ENCODE measurements around the gene GTPBP4. TPM values are rescaled to one million over a fixed set of nuclear protein-coding genes. Genes with fewer than 3 reads are reported as not detected.

The GTPBP4 gene
- total and polyA plus RNA-seq, 9 of the 15 experiments (the other 6 are each of a cell fraction or from before 2014, with no cell fraction given): 79.0 to 155 (median 128) TPM

- FAIRE-seq: no peak
- ChIA-PET CTCF (ENCODE audit: low intra/inter-chr PET ratio) (no interaction called here), POLR2A (interaction anchor here (1.0 to 1.8 kb wide), 3 partner anchors 15 to 31 kb away, joined by 3 to 5 read pairs (median 4); no protein-coding TSS in a partner anchor)
- no peaks in the 10 kb centered on the region for H4K20me1 ChIP-seq (replicated peaks; ENCODE audit: control insufficient read depth, insufficient read depth, low read length)
- H3K9ac ChIP-seq (ENCODE audit: insufficient read depth in 1 of 2, low read depth in 2 of 2, low read length in 2 of 2): peak overlapping the region in 1 of 2 experiments; percentile 58; a peak in 2 of 4 replicates
- WGBS (ENCODE audit: insufficient coverage, low coverage, missing lambda C conversion rate): 18% methylated on average over 5 of the region's 9 CpGs
- intact Hi-C loops (cut with micrococcal nuclease) (no loop called here), in situ Hi-C loops (cut with MboI) (no loop called here)
- H3K4me1 ChIP-seq (replicated peaks in 1 of 2; ENCODE audit: control insufficient read depth in 2 of 2, insufficient read depth in 2 of 2, low read length in 2 of 2): peaks cover 0 to 10% of the 10 kb centered on the region in 2 experiments; a peak in 2 of 5 replicates
- H3K27me3 ChIP-seq (ENCODE audit: control insufficient read depth in 2 of 2, insufficient read depth in 2 of 2, low read length in 2 of 2): peaks cover 52 to 69% of the 10 kb centered on the region in 2 experiments
- peak in 1 of 4 experiments; percentile 26 for DNase-seq (ENCODE audit: extremely low read depth in 1 of 4, low spot score in 3 of 4)
- H3K4me2 ChIP-seq (ENCODE audit: insufficient read depth, low read length): no peak overlapping the region
- BruUV-seq (replicated peaks): no TSS peak
- peak; percentile 75 for ATAC-seq
- no peaks in the 10 kb centered on the region for H3K79me2 ChIP-seq (ENCODE audit: control insufficient read depth, insufficient read depth, low read length)
- no peaks in the 10 kb centered on the region for H3K9me3 ChIP-seq (replicated peaks; ENCODE audit: control insufficient read depth, insufficient read depth, low read depth, low read length)
- no peaks in the 10 kb centered on the region for H3K9me1 ChIP-seq (ENCODE audit: control insufficient read depth, insufficient read depth, low read length)
- TF ChIP-seq RAD21 (CRISPR knock-in tag; conservative IDR thresholded peaks at IDR 0.05 in 1 of 2, IDR thresholded peaks at IDR 0.05 in 1 of 2) (peak in 1 of 2 experiments; percentile 13; a peak in 1 of 4 replicates), ZNF274 (IDR thresholded peaks at IDR 0.05; ENCODE audit: borderline replicate concordance, low read depth, low read length) (no peak)
- no peak overlapping the region for H2AFZ ChIP-seq (ENCODE audit: low read depth, low read length)
- H3K4me3 ChIP-seq: no peak overlapping the region
- H3K36me3 ChIP-seq (ENCODE audit: control insufficient read depth, insufficient read depth, low read length): no peaks in the 10 kb centered on the region
- no peak overlapping the region for H3K27ac ChIP-seq (ENCODE audit: extremely low read depth, low read depth, low read length)
Measured at GRCh38 chr10:955820-956217, 32.4 kb upstream of the GTPBP4 start.

GRCh38 chr10:958106-958505 is 30.1 kb upstream of the GTPBP4 start:
- no peak for DNase-seq (ENCODE audit: extremely low read depth in 1 of 4, low spot score in 3 of 4)
- no peak overlapping the region for H3K4me2 ChIP-seq (ENCODE audit: insufficient read depth, low read length)
- no TSS peak for BruUV-seq (replicated peaks)
- POLR2A ChIA-PET: no interaction called here
- no peak overlapping the region for H3K4me3 ChIP-seq
- H3K79me2 ChIP-seq (ENCODE audit: control insufficient read depth, insufficient read depth, low read length): no peaks in the 10 kb centered on the region
- no peak for FAIRE-seq
- no peak for ATAC-seq
- H3K9me1 ChIP-seq (ENCODE audit: control insufficient read depth, insufficient read depth, low read length): no peaks in the 10 kb centered on the region
- 10% methylated on average over 8 of the region's 9 CpGs for WGBS (ENCODE audit: insufficient coverage, low coverage, missing lambda C conversion rate)
- 0 out of 4 replicates have a peak overlapping the region, but pooled peaks of 1 of the 2 experiments have one; percentile 20 for H3K9ac ChIP-seq (ENCODE audit: insufficient read depth in 1 of 2, low read depth in 2 of 2, low read length in 2 of 2)
- no peak overlapping the region for H3K27ac ChIP-seq (ENCODE audit: extremely low read depth, low read depth, low read length)
- H3K27me3 ChIP-seq (ENCODE audit: control insufficient read depth in 2 of 2, insufficient read depth in 2 of 2, low read length in 2 of 2): peaks cover 46 to 63% of the 10 kb centered on the region in 2 experiments
- CTCF ChIA-PET (ENCODE audit: low intra/inter-chr PET ratio): no interaction called here
- H3K36me3 ChIP-seq (ENCODE audit: control insufficient read depth, insufficient read depth, low read length): no peaks in the 10 kb centered on the region
- H4K20me1 ChIP-seq (replicated peaks; ENCODE audit: control insufficient read depth, insufficient read depth, low read length): no peaks in the 10 kb centered on the region
- H2AFZ ChIP-seq (ENCODE audit: low read depth, low read length): no peak overlapping the region
- no peaks in the 10 kb centered on the region for H3K9me3 ChIP-seq (replicated peaks; ENCODE audit: control insufficient read depth, insufficient read depth, low read depth, low read length)
- intact Hi-C loops (cut with micrococcal nuclease): no loop called here
- in situ Hi-C loops (cut with MboI): no loop called here
- peaks cover 0 to 10% of the 10 kb centered on the region in 2 experiments; a peak in 2 of 5 replicates for H3K4me1 ChIP-seq (replicated peaks in 1 of 2; ENCODE audit: control insufficient read depth in 2 of 2, insufficient read depth in 2 of 2, low read length in 2 of 2)
- TF ChIP-seq ZNF780A (CRISPR knock-in tag; IDR thresholded peaks at IDR 0.05): no peak
- TF ChIP-seq RFX5 (IDR thresholded peaks at IDR 0.05; ENCODE audit: low read depth, low read length): no peak
- TF ChIP-seq KDM1A (IDR thresholded peaks at IDR 0.05): no peak
- no peak for TF ChIP-seq SOX6 (IDR thresholded peaks at IDR 0.05)
- TF ChIP-seq ZNF347 (CRISPR knock-in tag; IDR thresholded peaks at IDR 0.05; ENCODE audit: low read depth): no peak
- no peak for TF ChIP-seq ELF1 (tag; IDR thresholded peaks at IDR 0.05)
- TF ChIP-seq, protein P1, sequence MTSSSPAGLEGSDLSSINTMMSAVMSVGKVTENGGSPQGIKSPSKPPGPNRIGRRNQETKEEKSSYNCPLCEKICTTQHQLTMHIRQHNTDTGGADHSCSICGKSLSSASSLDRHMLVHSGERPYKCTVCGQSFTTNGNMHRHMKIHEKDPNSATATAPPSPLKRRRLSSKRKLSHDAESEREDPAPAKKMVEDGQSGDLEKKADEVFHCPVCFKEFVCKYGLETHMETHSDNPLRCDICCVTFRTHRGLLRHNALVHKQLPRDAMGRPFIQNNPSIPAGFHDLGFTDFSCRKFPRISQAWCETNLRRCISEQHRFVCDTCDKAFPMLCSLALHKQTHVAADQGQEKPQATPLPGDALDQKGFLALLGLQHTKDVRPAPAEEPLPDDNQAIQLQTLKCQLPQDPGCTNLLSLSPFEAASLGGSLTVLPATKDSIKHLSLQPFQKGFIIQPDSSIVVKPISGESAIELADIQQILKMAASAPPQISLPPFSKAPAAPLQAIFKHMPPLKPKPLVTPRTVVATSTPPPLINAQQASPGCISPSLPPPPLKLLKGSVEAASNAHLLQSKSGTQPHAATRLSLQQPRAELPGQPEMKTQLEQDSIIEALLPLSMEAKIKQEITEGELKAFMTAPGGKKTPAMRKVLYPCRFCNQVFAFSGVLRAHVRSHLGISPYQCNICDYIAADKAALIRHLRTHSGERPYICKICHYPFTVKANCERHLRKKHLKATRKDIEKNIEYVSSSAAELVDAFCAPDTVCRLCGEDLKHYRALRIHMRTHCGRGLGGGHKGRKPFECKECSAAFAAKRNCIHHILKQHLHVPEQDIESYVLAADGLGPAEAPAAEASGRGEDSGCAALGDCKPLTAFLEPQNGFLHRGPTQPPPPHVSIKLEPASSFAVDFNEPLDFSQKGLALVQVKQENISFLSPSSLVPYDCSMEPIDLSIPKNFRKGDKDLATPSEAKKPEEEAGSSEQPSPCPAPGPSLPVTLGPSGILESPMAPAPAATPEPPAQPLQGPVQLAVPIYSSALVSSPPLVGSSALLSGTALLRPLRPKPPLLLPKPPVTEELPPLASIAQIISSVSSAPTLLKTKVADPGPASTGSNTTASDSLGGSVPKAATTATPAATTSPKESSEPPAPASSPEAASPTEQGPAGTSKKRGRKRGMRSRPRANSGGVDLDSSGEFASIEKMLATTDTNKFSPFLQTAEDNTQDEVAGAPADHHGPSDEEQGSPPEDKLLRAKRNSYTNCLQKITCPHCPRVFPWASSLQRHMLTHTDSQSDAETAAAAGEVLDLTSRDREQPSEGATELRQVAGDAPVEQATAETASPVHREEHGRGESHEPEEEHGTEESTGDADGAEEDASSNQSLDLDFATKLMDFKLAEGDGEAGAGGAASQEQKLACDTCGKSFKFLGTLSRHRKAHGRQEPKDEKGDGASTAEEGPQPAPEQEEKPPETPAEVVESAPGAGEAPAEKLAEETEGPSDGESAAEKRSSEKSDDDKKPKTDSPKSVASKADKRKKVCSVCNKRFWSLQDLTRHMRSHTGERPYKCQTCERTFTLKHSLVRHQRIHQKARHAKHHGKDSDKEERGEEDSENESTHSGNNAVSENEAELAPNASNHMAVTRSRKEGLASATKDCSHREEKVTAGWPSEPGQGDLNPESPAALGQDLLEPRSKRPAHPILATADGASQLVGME (CRISPR knock-in tag; IDR thresholded peaks at IDR 0.05): no peak

Data from K562 (cell line).